Spleen (tissue), 7 donors: ENCODE data around the gene UMPS.

Experiments
- POLR2A ChIP-seq, 3 donors: fragments of 450-650 bp; IDR thresholded peaks; one replicate each; pipeline ENCODE4 v1.5.1; 2017; ENCODE audit warnings: antibody characterized with exemption in 3 of 3, mild to moderate bottlenecking in 1 of 3
- POLR2AphosphoS5 ChIP-seq, 3 donors: sonication (generic); formaldehyde crosslinking; IDR thresholded peaks; one replicate each; pipeline ENCODE4 v1.5.1; 2017; ENCODE audit warnings: antibody characterized with exemption in 3 of 3
- TF ChIP-seq, protein P1 (sequence below), 11 experiments: fragments of 200-600 bp in 7 of 11; fragments of 450-650 bp in 4 of 11; sonication (generic) in 4 of 11; IDR thresholded peaks in 8 of 11; conservative IDR thresholded peaks in 3 of 11; 1 replicate in 7 of 11; 2 replicates in 4 of 11; pipeline versions ENCODE4 v1.4.0 to v1.8.0; 2016 to 2021; ENCODE audit warnings: antibody characterized with exemption in 11 of 11, inconsistent platforms in 4 of 11, mild to moderate bottlenecking in 1 of 11
- donor health status: DM: no; HTN: no; CAD: no; lungs with moderate emphysema.
- donor health status: DM: no; HTN: no; CAD: no.
- donor health status: DM: no; HTN: no; CAD: no.

DNA sequence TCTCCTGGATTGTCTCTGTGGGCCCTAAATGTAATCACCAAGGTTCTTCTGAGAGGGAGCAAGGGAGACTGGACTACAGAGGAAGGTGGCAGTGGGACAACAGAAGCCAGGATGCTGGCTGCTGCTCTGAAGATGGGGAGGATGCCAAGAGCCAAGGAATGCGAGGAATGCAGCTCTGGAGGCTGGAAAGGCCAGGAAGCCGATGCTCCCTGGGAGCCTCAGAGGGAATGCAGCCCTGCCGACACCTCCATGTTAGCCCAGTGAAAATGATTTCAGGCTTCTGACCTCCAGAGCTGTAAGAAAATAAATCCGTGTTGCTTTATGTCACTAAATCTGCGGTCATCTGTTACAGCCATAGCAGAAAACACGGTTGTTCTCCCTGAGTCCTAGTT lies 44.1 kb downstream of the UMPS start:
- TF ChIP-seq POLR2A (IDR thresholded peaks at IDR 0.05) (no peak), POLR2AphosphoS5 (IDR thresholded peaks at IDR 0.05) (peak in 2 of 3 donors; percentile 20 to 59)
- TF ChIP-seq, protein P1, sequence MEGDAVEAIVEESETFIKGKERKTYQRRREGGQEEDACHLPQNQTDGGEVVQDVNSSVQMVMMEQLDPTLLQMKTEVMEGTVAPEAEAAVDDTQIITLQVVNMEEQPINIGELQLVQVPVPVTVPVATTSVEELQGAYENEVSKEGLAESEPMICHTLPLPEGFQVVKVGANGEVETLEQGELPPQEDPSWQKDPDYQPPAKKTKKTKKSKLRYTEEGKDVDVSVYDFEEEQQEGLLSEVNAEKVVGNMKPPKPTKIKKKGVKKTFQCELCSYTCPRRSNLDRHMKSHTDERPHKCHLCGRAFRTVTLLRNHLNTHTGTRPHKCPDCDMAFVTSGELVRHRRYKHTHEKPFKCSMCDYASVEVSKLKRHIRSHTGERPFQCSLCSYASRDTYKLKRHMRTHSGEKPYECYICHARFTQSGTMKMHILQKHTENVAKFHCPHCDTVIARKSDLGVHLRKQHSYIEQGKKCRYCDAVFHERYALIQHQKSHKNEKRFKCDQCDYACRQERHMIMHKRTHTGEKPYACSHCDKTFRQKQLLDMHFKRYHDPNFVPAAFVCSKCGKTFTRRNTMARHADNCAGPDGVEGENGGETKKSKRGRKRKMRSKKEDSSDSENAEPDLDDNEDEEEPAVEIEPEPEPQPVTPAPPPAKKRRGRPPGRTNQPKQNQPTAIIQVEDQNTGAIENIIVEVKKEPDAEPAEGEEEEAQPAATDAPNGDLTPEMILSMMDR (IDR thresholded peaks at IDR 0.05 in 8 of 11, conservative IDR thresholded peaks at IDR 0.05 in 3 of 11) = no peak
